HG03066 (cell line): Measurements from ENCODE around the gene PARVG.
"Not testable (repeated sequence)": the region's sequence is repeated elsewhere in the genome, so short reads cannot be mapped to it uniquely, and the experiment has no call there.

Experiments
- ATAC-seq: cut with Tn5 transposase; IDR thresholded peaks from one replicate; pipeline ENCODE4 v1.9.1; 2021; ENCODE audit warnings: low read depth; ENCODE audit not compliant: unreplicated experiment

Gene PARVG

DNA sequence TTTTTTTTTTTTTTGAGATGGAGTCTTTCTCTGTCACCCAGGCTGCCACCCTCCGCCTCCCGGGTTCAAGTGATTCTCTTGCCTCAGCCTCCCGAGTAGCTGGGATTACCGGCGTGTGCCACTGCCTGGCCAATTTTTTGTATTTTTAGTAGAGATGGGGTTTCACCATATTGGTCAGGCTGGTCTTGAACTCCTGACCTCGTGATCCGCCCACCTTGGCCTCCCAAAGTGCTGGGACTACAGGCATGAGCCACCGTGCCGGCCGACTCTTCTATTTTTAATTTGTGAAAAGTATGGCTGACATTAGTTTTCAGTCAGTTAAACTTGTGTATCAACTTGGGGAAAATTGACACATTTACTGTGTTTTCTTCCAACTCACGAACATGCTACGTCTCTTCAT is 53.6 kb downstream of the PARVG start:
- ATAC-seq = not testable (repeated sequence)

DNA sequence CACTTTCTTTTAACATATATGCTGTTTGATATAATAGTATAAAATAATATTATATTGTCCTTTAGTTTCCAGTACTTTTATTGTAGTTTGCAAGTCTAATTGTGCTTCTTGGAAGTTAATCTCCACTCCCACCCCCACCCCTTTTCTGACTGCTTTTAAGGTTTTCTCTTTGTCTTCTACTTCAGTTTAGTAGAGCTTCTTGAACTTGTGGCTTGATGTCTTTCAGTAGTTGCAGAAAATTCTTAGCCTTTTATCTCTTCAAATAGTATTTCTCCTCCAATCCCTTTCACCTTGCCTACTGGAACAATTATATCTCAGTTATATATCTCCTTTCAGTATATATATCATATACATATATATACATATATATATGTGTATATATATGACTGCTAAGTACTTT is 56.6 kb downstream of the PARVG start:
- ATAC-seq = no peak

DNA sequence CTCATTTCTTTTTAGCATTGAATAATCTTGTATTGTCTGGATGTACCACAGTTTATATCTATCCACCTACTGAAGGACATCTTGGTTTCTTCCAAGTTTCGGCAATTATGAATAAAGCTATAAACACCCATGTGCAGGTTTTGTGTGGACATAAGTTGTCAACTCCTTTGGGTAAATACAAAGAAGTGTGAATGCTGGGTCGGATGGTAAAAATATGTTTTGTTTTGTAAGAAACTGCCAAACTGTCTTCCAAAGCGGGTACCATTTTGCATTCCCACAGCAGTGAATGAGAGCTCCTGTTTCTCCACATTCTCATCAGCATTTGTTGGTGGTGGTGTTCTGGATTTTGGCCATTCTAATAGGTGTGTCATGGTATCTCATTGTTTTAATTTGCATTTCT is 60.4 kb downstream of the PARVG start:
- not testable (repeated sequence) for ATAC-seq

DNA sequence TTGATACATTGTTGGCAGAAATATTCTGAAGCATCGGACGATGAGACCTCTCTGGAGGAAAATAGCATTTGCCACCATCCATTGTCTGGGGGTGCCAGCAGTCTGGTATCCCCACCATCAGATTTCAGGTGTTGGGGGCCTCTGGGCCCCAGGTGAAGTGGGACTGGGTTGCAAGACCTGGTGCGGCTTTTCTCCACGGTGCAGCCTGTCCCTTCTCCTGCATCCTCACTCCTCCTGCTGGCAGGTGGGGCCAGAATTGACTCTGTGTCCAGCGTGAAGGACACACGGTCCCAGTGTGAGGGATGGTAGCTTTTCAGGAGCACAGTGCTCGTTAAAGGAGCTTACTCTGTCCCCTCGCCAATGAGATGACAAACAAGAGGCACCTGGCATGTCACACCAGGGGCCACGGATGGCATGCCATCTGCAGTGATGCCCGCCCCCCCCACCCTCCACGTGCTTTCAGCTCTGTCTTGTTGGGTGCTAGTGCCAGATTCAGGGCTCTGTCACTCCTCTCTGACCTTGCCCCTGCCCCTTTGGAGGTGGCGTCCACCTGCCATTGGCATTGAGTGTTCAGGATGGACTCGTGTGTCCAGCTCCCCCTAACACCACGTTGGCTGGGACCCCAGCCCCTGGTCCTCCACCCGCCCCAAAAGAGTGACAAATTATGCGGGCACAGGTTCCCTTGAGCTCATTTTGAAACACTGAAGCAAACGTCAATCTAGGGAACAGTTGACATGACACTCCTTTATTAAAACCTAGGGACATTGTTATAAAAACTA is 62.4 kb downstream of the PARVG start:
- no peak for ATAC-seq

DNA sequence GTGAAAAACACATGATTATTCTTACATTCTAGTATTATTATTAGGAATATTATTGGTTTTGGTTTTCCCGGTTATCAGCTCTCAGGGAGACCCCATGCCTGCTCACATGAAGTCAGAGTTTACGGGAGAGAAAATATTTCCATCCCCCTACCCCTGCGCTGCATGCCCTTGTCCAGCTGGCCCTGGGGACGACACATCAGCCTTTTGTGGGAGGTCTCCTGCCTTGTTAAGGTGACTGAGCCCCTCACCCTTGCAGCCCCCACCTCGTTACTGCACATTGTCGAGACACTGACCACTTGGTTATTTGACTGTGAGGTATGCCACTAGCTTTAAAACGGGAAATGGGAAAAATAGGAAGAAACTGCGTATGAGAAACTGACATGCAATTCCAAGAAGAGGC is 63.0 kb downstream of the PARVG start:
- no peak for ATAC-seq

DNA sequence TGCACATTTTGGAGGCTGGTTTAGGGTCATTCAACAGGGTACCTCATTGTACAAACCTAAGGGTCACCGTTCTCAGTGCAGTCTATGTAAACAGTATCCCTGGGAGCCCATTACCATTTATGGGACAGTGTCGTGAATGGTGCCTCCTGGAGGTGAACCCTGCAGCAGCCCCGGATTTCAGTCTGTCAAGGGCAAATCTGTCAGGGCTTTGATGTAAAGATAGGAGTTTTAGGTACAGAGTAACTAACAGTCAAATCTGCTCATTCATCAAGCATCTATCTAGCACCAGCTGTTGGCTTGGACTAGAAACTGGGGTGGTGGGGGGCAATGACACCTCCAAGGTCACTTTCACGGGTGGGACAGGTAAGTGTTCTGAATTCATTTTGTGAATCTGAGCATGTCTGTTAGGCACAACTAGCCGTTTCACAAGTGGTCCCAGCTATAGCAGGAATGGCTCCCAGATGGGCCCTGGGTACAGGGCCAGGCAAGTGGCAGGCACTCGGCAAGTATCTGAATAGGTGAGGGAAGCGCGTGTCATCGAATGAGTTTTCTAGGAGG is 63.6 kb downstream of the PARVG start:
- ATAC-seq = no peak

DNA sequence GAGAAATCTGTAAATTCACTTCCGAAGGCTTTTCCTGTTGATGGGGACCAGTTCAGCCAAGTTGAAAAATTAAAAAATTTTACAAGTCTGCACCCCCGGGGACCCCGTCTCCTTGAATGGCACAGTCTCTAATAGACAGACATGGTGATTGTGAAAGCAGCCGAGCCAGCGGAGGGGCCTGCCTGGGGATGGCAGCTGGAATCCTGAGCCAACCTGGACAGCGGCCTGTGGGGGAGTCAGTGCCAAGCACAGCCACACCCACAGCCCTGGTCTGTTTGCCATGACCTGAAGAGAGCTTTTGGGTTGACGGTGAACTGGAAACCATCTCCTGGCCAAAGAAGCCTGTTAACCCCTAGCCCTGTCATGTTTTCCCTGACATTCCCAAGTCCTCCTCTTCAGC is 64.7 kb downstream of the PARVG start:
- no peak for ATAC-seq

DNA sequence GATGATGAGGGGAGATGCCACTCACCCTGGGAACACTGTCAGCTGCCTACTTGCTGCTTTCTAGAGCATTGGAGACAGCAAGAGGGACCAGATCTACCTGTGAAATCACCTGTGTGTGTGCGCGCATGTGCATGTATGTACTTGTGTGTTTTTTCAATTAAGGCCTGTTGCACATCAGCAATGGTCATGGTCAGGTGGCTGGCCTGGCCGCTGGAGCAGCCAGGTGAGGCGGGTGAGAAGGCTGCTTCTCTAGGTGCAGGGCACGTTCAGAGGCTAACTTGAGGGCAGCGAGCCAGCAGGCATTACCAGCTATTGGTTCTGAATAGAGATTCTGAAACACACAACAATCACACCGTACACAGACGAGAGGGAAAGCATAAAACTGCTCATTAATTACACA is 65.1 kb downstream of the PARVG start:
- no peak for ATAC-seq

DNA sequence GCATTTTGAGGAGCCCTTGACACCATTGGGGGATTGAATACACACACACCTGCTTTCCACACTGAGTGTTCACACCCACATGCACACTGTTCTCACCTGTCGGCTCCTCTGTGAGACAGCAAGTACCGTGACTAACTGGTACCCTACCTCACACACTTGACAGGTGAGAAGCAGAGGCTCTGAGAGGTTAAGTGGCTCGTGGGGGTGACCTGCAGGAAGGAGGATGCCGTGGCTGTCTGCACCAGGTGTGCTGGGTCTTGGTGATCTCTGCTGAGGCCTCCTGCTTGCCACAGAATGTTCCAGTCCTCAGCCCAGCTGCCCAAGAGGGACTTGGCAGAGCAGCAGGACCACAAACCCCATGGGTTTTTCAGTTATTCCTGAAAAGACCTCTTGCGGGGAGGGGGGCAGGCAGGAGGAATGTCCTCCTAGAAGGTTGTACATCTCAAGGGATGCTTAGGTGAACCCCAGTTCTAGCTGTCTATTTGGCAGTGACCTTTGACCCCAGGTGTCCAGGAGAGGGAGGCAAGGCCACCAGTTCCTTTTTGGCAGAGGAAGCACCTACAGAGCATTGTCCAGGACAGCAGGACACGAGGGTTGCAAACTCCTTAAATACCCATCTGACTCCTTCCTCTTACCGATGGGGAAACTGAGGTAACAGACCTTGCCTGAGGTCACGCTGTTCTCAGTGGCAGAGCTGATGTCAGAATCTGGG is 66.0 kb downstream of the PARVG start:
- ATAC-seq = no peak

DNA sequence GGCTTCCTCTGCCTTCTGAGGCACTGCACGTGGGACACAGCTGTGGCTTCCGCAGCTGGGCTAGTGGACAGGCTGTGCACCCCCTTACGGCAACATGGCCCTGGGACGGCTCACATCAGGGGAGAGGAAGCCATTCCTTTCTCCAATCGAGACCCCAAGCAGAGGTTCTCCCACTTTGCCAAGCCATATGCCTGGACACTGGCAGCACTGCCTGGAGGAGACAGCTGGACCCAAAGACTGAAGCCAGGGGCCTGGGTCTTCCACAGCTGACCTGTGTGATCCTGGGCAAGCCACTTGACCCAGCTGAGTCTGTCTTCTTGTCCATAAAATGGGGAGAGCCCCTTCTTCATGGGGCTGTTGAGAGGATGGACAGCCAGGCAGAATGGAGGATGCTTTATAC is 66.6 kb downstream of the PARVG start:
- ATAC-seq = no peak

DNA sequence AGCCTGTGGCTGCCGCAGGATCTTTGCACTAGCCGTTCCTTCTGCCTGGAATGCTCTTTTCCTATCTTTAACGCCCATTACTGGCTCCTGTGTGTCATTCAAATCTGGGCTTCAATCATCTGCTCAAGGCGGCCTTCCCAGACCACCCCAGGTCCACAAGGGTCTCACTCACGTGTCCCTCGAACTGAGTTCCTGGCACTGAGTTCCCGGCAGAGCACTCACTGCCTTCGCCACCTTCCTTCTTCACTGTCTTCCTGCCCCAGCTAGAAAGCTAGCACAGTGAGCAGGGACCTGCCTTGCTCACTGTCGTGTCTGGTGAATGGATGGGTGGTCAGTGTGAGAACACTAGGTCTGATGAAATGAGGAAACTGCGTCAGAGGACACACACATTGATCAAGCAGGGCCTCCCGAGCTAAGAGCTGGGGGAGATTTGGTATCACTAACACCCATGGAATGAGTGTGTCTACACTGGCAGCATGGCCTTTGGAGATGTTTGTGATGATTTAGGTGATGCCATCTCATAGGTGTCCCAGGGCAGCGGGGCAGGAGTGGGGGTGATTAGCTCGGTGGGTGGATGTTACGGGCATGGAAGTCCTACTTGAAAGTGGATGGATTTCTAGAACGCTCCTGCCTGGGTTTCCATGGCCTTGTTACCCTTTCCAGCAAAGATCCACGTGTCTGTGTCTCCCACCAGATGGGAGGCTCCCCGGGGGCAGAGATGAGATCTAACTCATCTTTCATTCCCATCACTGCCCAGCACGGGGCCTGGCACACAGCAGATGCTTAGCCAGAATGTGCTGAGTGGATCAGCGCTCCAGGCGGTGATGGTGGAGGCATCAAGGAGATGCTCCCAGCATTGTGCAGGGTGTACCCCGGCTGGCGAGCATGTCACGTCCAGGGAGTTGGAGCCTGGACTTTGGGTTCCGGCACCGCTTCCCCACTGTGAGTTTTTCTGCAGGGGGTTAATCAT is 67.5 kb downstream of the PARVG start:
- ATAC-seq = no peak

DNA sequence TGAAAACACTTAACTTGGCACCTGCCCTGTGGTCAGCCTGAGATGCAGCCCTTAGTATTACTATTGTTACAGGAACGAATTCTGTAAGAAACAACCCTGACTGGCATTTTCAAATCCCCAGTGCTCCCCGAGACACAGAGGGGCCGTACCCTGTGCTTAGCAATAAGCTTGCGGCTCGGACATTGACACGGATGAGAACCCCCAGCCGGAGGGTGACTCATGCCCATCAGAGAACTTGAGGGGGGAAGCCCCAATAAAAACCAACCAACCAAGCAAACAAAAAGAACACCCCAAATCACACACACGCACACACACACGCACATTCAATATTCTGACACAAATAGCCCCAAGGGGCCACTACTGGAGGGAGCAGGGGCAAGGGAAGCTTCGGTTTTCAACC is 68.2 kb downstream of the PARVG start:
- ATAC-seq = no peak

DNA sequence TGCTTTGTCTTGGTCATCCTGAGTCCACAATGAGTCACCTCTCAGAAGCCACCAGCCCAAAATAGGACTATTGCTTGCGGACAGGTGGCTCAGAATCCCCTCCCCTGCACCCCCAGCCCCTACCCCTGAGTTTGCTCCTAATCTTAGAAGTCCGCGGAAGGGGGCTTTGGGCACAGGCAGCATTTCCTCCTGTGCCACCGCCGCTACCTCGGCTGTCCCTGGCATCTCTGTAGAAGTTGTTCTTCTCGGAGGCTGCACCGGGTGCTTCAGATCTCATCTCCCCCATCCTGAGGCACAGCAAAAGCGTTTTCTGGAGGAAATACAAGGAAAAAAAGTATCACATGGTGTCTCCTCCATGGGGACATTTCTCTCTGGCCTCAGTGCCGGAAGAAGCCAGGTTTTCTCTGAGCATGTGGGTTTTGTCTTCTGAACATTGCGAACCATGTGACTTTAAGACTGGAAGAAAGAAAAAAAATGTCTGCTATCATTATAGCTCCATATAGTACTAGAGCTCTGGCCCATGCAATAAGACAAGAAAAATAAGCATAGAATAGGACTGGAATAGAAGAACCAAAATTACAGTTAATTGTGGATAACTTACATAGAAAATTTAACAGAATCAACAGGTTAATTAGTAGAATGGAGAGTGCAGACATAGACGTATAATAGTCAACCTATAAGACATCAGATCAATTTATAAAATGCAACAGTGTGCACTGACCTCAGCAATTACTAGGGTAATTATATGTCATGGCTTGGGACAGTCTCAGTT is 68.8 kb downstream of the PARVG start:
- ATAC-seq = no peak

DNA sequence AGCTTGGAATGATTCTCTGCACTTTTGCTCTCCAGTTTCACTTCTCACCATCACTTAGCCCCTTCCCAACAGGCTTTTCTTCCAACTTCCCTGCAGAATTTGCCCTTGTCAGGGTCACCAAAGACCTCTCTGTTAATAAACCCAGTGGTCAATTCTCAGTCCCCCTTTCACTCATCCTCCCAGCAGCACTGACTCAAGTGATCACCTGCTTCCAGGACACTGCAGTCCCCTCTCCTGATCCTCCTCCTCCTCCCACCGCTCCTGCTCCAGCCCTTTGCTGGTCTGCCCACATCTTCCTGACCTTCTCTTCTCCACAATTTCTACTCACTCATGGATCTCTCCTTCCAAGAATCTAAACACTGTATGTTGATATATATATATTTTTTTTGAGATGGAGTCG is 74.1 kb downstream of the PARVG start:
- no peak for ATAC-seq

DNA sequence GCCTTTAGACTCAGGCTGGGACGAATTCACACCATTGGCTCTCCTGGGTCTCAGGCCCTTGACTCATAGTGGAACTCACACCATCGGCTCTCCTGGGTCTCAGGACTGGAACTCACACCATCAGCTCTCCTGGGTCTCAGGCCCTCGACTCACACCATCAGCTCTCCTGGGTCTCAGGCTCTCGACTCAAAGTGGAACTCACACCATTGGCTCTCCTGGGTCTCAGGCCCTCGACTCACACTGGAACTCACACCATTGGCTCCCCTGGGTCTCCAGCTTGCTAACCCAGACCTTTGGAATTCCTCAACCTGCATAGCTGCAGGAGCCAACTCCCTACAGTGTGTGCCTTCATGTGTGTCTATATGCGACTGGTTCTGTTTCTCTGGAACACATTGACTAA is 75.4 kb downstream of the PARVG start:
- no peak for ATAC-seq

DNA sequence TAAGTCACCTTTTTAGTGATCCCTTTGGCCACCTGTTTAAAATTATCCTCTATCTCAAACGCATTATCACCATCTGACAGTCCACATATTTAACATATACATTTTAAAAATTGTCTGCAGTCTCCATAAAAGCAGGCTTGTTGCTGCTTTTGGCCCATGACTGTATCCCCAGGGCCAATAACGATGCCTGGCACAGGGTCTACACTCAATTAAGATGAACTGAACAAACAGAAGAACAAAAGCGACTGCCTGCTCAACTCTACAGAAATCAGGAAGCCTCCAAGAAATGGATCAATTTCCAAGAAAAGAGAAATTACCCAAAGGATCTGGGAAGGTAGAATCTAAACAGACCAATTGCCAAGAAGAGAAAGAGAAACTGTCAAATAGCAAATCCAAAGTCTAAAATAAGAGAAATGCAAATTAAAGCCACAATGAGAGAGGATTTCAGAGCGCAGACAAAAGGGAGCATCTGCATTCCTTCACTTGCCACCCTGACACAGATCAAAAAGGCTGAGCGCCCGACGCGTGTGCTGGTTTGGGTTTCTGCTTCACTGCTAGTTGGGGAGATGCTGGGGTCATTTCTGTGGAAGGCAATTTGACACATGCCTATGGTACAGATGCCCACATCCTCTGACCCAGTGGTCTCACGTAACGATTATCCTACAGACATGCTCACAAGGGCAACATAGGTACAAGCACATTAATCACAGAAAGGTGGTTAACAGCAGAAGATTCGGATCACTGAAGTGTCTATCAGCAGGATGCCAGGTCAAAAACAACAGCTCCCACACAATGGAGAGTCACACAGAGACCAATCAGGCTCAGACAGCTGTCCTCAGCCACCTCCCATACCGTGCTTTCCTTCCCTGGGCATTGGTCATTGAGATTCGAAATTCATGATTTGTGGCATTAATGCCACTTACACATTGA is 76.1 kb downstream of the PARVG start:
- no peak for ATAC-seq
